HEK293T (cell line): Measurements from ENCODE around the gene GCNT2.

Source experiments
- NFRKB ChIP-seq: fragments of 450-650 bp; IDR thresholded peaks from 2 replicates; pipeline ENCODE4 v1.6.1; 2016; ENCODE audit warnings: mild to moderate bottlenecking, moderate library complexity
- SP1 ChIP-seq: fragments of 450-650 bp; IDR thresholded peaks from 2 replicates; pipeline ENCODE4 v1.6.1; 2017

DNA sequence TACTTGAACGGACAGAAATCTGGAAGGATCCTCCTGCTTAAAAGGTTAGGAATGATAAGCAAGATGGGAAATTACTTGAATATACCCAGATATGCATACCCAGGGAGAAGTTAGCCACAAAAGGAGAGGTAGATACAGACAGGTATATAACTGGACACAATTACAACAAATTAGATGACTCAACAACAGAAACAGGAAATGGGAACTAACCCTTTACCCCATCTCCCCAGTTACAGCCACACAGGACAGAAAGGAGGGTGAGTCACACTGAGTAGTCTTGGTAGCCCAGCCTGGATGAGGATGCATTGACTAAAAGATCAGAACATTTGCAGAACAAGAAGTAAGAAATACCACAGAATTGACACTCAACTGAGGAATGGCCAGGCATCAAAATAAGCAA lies 112.1 kb downstream of the GCNT2 start:
- TF ChIP-seq NFRKB (no peak), SP1 (no peak)
